ENCODE data around the gene NSD1.

NSD1 gene

DNA sequence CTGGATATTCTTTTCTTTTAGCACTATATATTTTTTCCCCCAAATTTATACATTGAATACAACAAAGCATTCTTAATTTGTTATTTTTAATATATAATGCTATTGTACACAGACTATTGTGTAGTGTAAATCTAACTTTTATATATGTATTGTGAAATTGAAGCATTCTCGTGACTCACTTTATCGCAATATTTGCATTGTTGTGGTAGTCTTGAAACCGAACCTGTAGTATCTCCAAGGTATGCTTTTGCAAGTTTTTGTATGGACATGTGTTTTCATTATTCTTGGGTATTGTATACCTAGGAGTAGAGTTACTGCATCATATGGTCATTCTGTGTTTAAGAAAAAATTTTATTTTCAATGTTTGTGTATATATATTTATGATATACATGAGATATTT, 49.6 kb downstream of the NSD1 start:
- DNase-seq: no peak

DNA sequence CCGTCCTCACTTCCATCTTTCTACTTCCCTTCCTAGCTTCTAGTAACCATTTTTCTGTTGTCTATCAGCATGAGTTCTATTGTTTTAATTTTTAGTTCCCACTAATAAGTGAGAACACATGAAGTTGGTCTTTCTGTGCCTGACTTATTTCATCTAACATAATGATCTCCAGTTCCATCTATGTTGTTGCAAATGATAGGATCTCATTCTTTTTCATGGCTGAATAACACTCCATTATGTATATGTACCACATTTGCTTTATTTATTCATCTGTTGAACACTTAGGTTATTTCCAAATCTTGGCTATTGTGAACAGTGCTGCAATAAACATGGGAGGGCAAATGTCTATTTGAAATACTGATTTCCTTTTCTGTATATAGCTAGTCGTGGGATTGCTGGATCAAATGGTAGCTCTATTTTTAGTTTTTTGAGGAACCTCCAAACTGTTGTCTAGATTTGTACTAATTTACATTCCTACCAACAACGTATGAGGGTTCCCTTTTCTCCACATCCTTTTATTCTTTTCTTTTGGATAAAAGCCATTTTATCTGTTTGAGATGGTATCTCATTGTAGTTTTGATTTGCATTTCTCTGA, 50.3 kb downstream of the NSD1 start:
- DNase-seq: no peak

DNA sequence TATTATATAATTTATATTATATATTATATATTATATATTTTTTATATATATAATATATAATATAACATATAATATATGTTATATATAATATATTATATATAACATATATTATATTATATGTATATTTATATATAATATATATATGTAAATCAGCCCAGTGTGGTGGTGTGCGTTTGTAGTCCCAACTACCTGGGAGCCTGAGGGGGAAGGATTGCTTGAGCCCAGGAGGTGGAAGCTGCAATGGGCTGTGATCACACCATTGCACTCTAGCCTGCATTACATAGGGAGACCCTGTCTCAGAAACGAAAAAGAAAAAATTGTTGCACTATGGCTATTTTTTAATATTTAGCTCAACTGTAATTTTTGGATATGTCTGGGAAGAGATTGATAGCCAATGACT, 52.4 kb downstream of the NSD1 start:
- DNase-seq: no peak

DNA sequence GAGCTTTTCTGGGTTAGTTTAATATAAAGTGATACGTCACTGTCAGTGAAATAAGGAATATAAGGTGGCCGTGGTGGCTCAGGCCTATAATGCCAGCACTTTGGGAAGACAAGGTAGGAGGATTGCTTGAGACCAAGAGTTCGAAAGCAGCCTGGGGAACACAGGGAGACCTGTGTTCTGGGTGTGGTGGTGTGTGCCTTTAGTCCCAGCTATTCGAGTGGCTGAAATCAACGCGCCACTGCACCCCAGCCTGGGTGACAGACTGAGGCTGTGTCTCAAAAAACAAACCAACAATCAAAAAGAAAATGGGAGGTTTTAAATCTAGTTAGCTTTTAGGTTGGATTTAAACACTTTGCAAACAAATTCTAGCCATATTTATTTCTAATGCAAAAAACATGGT, 53.1 kb downstream of the NSD1 start:
- no peak for DNase-seq

DNA sequence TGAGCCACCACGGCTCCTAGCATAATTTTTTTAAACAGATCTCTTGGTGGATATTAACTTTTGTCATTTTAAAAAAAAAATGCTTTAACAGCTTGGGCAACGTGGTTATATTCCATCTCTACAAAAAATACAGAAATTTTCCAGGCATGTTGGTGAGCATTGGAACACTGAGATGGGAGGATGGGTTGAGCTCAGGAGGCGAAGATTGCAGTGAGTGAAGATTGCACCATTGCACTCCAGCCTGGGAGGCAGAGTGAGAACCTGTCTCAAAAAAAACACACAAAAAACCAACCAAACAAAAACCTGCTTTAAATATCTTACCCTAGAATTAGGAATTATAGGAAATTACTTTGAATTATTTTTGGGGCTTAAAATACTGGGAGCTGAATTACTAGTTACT, 55.2 kb downstream of the NSD1 start:
- DNase-seq: no peak

DNA sequence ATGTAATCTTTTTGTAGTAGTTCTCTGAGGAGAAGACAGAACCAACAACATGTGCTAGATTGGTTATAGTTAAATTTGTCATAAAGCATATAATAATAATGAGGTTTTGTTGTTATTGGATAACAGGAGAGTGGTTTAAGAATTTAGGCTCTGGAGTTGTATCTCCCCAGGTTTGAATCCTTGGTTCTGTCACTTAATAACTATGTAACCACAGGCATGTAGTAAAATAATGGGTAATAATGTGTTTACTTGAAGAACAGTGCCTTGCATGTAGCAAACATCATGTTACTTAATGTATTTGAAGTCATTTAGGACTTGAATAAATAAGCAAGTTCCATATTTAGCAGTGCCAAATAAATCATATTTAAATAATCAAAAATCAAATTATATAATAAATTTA, 55.8 kb downstream of the NSD1 start:
- no peak for DNase-seq

DNA sequence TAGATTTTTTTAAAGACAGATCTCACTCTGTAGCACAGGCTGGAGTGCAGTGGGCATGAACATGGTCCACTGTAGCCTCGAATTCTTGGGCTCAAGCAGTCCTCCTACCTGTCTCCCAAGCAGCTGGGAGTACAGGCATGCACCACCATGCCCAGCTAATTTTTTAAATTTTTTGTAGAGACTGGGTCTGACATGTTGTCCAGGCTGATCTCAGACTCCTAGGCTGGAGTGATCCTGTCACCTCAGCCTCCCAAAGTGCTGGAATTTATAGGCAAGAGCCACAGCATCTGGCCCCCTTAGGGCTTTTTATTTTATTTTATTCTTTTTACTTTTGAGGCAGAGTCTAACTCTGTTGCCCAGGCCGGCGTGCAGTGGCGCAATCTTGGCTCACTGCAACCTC, 56.4 kb downstream of the NSD1 start:
- DNase-seq: no peak

DNA sequence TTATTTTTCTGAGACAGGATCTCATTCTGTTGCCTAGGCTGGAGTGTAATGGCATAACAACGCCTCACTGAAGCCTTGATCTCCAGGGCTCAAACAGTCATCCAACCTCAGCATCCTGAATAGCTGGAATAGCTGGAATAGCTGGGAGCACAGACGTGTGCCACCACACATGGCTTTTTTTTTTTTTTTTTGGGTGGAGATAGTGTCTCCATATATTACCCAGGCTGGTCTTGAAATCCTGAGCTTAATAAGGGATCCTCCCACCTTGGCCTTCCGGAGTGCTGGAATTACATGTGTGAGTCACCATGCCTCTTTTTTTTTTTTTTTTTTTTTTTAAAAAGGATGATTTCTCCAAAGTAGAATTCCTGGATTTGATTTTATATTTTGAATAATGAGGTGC, 60.7 kb downstream of the NSD1 start:
- no peak for DNase-seq

DNA sequence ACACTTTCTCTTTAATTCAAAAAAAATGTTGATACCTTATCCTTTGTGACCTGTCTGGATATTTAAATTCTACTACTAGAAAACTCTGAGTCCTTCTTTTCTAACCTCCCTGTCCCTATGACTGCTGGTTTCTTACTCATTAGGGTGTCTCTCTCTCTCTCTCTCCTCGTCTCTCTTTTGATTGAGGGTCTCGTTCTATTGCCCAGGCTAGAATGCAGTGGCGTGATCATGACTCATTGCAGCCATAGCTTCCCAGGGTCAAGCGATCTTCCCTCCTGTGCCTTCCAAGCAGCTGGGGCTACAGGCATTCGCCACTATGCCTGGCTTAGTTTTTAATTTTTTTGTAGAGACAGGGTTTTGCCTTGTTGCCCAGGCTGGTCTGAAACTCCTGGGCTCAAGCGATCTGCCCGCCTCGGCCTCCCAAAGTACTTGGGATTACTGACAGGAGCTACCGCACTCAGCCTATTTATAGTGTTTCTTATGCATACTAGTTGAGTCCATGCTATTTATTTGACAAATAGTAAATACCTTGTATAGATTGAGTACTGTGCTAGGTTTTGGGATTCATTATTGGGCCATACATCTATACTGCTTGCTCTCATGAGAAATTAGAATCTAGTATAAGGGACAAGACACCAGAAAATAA, 61.9 kb downstream of the NSD1 start:
- no peak for DNase-seq

DNA sequence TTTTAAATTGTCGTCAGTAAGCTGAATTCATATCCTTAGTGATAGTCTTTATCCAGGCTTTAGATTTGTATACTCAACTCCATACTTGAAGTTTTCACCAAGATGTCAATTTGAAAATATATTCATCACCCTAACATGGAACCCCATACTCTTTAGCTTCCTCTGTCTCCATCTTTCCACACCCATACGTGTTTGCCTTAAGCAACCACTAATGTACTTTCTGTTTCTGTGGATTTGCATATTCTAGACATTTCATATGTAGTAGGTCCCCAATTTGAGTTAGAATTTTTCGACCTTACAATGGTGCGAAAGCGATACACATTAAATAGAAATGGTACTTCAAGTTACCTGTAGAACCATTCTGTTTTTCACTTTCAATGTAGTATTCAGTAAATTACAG, 65.2 kb downstream of the NSD1 start:
- DNase-seq: no peak

DNA sequence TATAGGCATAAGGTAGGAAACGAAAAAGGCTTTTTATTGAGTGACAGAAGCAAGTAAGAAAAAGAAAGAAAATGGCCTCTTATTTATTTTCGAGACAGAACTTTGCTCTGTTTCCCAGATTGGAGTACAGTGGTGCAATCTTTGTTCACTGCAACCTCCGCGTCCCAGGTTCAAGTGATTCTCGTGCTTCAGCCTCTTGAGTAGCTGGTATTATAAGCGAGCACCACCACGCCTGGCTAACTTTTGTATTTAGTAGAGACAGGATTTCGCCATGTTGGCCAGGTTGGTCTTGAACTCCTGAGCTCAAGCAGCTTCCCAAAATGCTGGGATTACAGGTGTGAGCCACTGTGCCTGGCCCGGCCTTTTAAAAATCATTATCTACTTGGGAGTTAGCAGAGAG, 70.7 kb downstream of the NSD1 start:
- no peak for DNase-seq

DNA sequence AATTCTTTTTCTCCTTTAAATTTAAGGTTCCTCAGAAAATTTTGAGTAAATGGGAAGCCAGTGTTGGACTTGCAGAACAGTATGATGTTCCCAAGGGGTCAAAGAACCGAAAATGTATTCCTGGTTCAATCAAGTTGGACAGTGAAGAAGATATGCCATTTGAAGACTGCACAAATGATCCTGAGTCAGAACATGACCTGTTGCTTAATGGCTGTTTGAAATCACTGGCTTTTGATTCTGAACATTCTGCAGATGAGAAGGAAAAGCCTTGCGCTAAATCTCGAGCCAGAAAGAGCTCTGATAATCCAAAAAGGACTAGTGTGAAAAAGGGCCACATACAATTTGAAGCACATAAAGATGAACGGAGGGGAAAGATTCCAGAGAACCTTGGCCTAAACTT, 76.0 kb downstream of the NSD1 start:
- DNase-seq: no peak

DNA sequence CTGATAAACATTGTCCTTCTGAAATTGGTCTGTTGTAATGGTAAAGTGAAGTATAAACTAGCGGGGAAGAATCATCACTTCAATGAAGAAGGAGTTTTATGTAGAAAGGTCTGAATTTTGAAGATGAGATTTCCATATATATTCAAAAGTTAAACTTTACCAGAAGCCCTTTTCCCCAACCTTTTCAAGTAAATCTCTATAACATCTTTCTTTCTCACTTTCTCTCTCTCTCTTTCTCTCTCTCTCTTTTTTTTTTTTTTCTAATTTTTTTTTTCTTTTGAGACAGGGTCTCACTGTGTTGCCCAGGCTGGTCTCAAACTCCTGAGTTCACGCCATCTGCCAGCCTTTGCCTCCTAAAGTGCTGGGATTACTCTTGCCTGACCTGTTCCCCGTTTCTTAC, 78.7 kb downstream of the NSD1 start:
- DNase-seq: no peak

DNA sequence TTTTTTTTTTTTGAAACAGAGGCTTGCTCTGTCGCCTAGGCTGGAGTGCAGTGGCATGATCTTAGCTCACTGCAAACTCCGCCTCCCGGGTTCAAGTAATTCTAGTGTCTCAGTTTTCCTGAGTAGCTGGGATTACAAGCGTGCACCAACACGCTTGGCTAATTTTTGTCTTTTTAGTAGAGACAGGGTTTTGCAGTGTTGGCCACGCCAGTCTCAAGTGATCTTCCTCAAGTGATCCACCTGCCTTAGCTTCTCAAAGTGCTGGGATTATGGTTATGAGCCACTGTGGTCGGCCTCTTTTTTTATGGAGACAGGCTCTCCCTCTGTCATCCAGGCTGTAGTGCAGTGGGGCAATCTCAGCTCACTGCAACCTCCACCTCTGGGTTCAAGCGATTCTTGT, 87.0 kb downstream of the NSD1 start:
- DNase-seq: no peak

DNA sequence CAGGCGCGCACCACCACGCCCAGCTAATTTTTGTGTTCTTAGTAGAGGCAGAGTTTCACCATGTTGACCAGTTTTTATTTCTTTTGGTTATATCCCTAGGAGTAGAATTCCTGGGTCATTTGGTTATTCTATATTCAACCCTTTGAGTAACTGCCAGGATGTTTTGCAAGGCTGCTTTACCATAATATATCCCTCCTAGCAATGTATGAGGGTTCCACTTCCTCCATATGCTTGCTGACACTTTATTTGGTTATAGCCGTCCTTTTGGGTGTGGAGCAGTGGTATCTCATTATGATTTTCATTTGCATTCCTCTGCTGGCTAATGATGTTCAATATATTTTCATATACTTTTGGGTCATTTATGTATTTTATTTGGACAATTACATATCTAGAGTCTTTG, 88.7 kb downstream of the NSD1 start:
- DNase-seq: no peak

DNA sequence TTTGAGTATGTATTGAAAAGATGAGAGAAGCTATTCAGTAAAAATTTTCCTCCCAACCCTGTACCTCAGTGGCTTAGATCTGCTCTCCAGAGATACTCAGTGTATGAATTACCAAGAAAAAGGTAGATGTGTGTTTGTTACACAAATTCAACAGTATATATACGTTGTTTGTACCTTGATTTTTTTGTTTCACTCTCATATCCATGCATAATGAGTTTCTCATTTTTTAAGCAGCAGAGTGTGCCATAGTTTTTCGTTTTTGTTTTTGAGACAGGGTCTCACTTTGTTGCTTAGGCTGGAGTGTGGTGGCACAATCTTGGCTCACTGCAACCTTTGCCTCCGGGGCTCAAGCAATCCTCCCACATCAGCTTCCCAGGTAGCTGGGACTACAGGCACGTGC, 92.2 kb downstream of the NSD1 start:
- DNase-seq: no peak

DNA sequence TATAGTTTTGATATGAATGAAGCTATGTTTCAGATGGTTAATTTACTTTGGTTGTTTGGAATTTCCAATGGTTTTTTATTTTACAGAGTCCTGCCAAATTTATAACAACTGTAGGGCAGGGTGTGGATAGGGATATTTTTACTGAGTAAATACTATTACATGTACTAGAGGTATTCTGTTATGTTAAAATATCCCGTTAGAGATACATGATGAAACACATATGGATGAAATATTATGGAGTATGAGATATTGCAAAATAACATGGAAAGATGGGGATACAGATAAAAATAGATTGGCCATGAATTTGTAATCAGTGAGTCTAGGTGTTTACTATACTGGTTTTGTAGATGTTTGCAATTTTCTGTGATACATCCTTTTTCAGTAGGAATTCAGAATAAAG, 93.3 kb downstream of the NSD1 start:
- DNase-seq: no peak

DNA sequence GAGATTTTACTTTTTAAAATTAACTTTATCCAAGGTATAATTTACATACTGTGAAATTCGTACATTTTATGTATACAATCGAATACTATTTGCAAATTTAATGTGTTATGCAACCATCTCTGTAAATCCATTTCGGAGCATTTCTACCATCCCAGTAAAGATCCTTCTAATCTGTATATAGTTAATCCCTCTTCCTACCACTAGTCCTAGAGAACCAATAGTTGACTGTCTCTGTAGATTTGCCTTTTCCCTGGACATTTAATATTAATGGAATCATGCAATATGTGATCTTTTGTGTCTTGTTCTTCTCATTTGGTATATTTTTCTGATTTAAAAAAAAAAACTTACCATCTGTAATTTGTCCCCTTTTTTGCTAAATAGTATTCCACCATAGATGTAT, 95.2 kb downstream of the NSD1 start:
- DNase-seq: no peak

DNA sequence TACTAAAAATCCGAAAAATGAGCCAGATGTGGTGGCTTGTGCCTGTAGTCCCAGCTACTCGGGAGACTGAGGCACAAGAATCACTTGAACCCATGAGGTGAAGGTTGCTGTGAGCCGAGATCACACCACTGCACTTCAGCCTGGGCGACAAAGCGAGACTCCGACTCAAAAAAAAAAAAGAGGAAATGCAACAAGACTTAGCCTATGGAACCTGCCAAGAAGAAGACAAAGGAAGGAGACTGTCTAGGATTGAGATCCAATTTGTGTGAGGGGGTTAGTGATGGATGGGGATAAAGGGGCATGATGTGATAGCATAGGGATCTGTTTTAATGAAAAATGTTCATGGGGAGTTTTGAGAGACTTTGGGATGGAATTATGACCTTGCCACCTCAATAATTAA, 97.1 kb downstream of the NSD1 start:
- DNase-seq: no peak

DNA sequence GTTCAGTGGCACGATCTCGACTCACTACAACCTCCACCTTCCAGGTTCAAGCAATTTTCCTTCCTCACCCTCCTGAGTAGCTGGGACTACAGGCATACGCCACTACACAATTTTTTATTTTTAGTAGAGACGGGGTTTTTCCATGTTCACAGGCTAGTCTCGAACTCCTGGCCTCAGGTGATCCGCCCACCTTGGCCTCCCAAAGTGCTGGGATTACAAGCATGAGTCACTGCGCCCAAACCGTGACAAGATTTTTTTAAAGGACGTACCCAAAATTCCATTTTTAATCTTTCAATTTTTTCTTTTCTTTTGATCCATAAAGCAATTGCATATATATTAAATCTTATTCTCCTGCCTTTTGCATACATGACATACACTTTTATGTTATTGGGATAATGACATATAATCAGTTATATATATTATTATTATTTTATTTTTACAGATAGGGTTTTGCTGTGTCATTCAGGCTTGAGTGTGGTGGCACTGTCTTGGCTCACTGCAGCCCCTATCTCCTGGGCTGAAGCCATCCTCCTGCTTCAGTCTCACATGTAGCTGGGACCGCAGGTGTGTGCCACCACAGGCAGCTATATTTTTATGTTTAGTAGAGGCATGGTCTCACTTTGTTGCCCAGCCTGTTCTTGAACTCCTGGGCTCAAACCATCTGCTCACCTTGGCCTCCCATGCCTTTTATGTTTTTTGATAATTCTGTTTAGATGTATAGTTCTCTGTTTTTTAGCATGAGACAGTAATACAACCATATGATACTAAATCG, 98.1 kb downstream of the NSD1 start:
- DNase-seq: no peak

DNA sequence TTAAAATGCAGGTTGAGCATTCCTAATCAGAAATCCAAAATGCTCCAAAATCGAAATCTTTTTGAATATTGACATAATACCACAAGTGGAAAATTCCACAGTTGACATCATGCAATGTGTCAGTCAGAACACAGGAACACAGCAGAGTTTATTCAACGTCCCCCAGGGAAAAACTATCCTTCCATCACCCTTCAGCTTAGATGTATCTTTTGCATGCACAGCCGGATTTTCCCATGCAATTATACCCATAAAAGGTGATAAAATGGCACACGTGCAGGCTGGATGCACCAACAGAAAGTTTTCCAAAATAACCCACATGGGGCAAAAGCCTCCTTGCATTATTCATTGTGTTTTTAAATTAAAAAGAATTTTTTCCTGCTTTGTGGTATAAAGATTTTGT, 98.8 kb downstream of the NSD1 start:
- no peak for DNase-seq

DNA sequence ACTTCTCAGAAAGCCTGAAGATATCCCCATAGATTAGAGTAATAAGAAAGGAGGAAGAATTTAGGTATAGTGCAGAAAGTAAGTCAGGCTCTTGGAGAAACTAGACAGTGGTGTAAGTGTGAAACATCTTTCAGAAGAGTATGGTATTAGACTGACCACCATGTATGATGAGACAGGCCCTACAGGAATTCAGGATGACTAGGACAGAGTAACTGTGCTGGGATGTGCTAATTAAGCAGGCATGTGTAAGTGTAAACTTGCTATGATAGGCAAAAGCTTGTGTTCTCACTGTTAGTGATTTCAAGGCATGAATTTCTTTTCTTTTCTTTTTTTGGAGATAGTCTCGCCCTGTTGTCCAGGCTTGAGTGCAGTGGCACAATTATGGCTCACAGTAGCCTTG, 99.2 kb downstream of the NSD1 start:
- DNase-seq: no peak

DNA sequence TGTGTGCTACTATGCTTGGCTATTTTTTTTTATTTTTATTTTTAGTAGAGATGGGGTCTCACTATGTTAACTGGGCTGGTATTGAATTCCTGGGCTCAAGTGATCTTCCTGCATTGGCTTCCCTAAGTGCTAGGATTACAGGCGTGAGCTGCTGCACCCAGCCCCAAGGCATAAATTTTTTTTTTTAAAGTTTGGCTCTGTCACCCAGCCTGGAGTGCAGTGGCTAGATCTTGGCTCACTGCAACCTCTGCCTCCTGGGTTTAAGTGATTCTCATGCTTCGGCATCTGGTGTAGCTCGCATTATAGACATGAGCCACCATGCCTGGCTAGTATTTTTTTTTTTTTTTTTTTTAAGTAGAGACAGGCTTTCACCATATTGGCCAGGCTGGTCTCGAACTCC, 99.6 kb downstream of the NSD1 start:
- DNase-seq: no peak

DNA sequence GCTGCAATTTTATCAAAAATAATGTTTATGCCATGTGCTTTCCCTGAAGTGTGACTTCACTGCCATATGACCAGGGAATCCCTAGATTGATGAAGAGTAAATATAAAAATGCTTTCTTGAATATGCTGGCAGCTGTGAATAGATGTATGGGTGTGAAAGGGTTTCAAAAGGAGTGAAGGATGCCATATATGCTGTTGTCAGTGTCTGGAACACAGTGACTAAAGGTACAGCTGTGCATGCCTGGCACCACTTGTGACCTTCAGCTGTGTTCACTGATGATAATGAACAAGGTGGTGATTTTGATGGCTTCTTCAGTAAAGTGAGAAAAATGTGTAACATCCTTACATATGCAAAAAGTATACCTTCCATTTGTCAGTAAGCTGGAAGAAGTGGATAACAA, 100.2 kb downstream of the NSD1 start:
- DNase-seq: no peak

DNA sequence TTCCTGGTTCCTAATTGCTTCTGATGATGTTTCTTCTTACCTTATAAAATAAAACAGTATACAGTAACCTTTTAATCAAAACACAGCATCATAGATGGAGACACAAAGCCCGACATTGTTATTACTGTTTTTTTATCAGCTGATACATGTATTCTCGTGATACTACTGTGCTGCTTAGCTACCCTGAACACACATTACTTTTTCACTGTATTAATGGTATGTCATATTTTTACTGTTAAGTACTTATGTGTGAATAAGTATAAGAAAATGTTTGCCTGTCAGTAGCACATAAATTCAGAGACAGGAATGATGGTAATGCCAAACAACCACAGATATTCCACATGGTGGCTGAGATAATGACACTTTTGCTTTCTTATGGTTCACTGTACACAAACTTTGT, 101.3 kb downstream of the NSD1 start:
- DNase-seq: no peak

All from NCI-H2107 (cell line).